ENCODE measurements around the gene ARL14. TPM values are rescaled to one million over a fixed set of nuclear protein-coding genes. Genes with fewer than 3 reads are reported as not detected.
A peak's percentile ranks its signal among the peaks of the same experiment; 100 is the strongest.

The ARL14 gene
- total and polyA plus RNA-seq, 2 donors (not counting 1 experiment from before 2014, with no cell fraction given) = not detected

DNA sequence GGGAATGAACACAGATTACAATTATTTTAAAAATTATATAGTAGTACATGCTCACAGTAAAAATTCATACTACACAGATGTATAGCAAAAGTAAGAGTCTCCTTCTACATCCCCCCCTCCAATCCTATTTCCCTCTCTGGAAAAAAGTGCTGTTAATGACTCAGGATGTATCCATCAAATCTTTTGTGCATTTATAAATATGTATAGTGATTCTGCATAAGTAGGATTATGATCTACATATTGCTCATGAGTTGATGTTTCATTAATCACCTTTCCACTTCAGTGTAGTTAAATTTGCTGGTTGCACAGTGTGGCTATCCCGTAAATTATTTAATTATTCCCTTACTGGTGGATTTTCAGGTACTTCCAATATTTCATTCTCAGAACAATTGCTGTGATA is 25.3 kb downstream of the ARL14 start:
- Histone ChIP-seq H3K27ac (ENCODE audit: insufficient read depth, low read length) (no peak overlapping the region), H3K27me3 (ENCODE audit: control insufficient read depth, insufficient read depth, low read length) (no peaks in the 10 kb centered on the region), H3K36me3 (ENCODE audit: control insufficient read depth, insufficient read depth, low read length) (no peaks in the 10 kb centered on the region), H3K9ac (ENCODE audit: insufficient read depth, low read length) (no peak overlapping the region), H3K4me3 (replicated peaks in 1 of 4; ENCODE audit: control extremely low read depth in 1 of 4, insufficient read depth in 1 of 4, low read depth in 3 of 4, low read length in 4 of 4) (no peak overlapping the region), H3K4me1 (ENCODE audit: control insufficient read depth, extremely low read depth, insufficient read depth, low read length) (no peaks in the 10 kb centered on the region), H3K79me2 (ENCODE audit: control insufficient read depth, insufficient read depth, low read length) (no peaks in the 10 kb centered on the region), H3K4me2 (ENCODE audit: extremely low read depth, insufficient read depth, low read length) (no peak overlapping the region), H3K9me3 (ENCODE audit: control insufficient read depth, insufficient read depth, low read depth, low read length) (no peaks in the 10 kb centered on the region), H4K20me1 (ENCODE audit: control insufficient read depth, extremely low read depth, insufficient read depth, low read length) (no peaks in the 10 kb centered on the region), H2AFZ (ENCODE audit: low read length) (no peak overlapping the region)
- no peak for TF ChIP-seq EZH2 (IDR thresholded peaks at IDR 0.05; ENCODE audit: low read length, missing control alignments)
- TF ChIP-seq, protein P1, sequence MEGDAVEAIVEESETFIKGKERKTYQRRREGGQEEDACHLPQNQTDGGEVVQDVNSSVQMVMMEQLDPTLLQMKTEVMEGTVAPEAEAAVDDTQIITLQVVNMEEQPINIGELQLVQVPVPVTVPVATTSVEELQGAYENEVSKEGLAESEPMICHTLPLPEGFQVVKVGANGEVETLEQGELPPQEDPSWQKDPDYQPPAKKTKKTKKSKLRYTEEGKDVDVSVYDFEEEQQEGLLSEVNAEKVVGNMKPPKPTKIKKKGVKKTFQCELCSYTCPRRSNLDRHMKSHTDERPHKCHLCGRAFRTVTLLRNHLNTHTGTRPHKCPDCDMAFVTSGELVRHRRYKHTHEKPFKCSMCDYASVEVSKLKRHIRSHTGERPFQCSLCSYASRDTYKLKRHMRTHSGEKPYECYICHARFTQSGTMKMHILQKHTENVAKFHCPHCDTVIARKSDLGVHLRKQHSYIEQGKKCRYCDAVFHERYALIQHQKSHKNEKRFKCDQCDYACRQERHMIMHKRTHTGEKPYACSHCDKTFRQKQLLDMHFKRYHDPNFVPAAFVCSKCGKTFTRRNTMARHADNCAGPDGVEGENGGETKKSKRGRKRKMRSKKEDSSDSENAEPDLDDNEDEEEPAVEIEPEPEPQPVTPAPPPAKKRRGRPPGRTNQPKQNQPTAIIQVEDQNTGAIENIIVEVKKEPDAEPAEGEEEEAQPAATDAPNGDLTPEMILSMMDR (conservative IDR thresholded peaks at IDR 0.05 in 1 of 2, IDR thresholded peaks at IDR 0.05 in 1 of 2; ENCODE audit: low read depth in 1 of 2, low read length in 2 of 2) = no peak
- no peak for DNase-seq (ENCODE audit: low read depth in 2 of 2)

DNA sequence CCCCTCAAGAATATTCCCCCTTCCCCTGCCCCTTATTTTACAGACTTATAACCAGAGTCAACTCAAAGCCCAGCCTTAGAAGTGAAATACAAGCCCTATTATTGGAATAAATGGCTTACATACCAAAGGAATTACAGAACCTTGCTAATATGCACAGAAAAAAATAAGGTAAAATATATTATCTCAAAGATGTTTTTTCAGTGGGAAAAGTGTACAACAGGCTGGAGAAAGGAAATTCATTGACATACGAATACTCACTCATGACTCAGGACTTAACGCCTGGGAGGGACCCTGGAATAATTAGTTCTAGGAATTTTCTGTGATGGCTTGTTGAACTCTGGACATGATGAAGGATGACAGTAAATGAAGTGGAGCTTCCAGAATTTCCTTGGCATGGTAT is 27.0 kb downstream of the ARL14 start:
- Histone ChIP-seq H3K4me3 (replicated peaks in 1 of 4; ENCODE audit: control extremely low read depth in 1 of 4, insufficient read depth in 1 of 4, low read depth in 3 of 4, low read length in 4 of 4) (no peak overlapping the region), H3K36me3 (ENCODE audit: control insufficient read depth, insufficient read depth, low read length) (no peaks in the 10 kb centered on the region), H3K79me2 (ENCODE audit: control insufficient read depth, insufficient read depth, low read length) (no peaks in the 10 kb centered on the region), H3K27me3 (ENCODE audit: control insufficient read depth, insufficient read depth, low read length) (no peaks in the 10 kb centered on the region), H3K9ac (ENCODE audit: insufficient read depth, low read length) (no peak overlapping the region), H3K4me2 (ENCODE audit: extremely low read depth, insufficient read depth, low read length) (no peak overlapping the region), H3K27ac (ENCODE audit: insufficient read depth, low read length) (no peak overlapping the region), H3K9me3 (ENCODE audit: control insufficient read depth, insufficient read depth, low read depth, low read length) (no peaks in the 10 kb centered on the region), H3K4me1 (ENCODE audit: control insufficient read depth, extremely low read depth, insufficient read depth, low read length) (no peaks in the 10 kb centered on the region), H4K20me1 (ENCODE audit: control insufficient read depth, extremely low read depth, insufficient read depth, low read length) (no peaks in the 10 kb centered on the region), H2AFZ (ENCODE audit: low read length) (no peak overlapping the region)
- TF ChIP-seq EZH2 (IDR thresholded peaks at IDR 0.05; ENCODE audit: low read length, missing control alignments) = no peak
- TF ChIP-seq, protein P1 (conservative IDR thresholded peaks at IDR 0.05 in 1 of 2, IDR thresholded peaks at IDR 0.05 in 1 of 2; ENCODE audit: low read depth in 1 of 2, low read length in 2 of 2) = no peak
- peak in 1 of 2 donors; percentile 66 for DNase-seq (ENCODE audit: low read depth in 2 of 2)

DNA sequence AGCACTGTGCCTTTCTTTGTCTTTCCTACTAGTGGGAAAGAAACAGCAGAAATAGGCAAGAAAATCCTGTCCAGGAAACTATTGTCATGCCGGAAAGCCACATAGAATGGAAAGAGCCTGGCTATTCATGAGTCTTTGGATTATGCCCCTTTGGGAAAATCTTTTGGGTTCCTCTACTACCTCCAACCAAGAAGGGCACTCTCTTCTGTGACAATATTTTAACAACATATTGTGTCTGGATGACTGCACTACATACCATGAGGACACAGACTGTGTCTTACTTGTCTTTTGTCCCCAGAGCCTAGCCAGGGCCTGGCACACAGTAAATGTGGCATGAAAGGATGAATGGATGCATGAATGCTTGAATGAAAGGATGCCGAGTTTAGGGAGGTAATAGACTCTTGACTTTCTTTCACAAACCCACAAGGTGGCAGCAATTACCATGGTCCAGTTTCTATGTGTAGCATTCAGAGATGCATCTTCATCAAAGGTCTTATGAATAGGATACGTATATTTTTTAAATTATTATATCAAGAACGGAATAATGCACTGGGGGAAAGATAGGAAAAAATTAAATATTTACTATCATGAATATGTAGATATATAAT is 30.3 kb downstream of the ARL14 start:
- H2AFZ ChIP-seq (ENCODE audit: low read length) = no peak overlapping the region
- H3K36me3 ChIP-seq (ENCODE audit: control insufficient read depth, insufficient read depth, low read length) = no peaks in the 10 kb centered on the region
- TF ChIP-seq EZH2 (IDR thresholded peaks at IDR 0.05; ENCODE audit: low read length, missing control alignments) = no peak
- TF ChIP-seq, protein P1 (conservative IDR thresholded peaks at IDR 0.05 in 1 of 2, IDR thresholded peaks at IDR 0.05 in 1 of 2; ENCODE audit: low read depth in 1 of 2, low read length in 2 of 2) = peak; percentile 53 to 56
- no peaks in the 10 kb centered on the region for H4K20me1 ChIP-seq (ENCODE audit: control insufficient read depth, extremely low read depth, insufficient read depth, low read length)
- no peak overlapping the region for H3K27ac ChIP-seq (ENCODE audit: insufficient read depth, low read length)
- DNase-seq (ENCODE audit: low read depth in 2 of 2) = peak; percentile 45 to 71
- H3K9ac ChIP-seq (ENCODE audit: insufficient read depth, low read length) = no peak overlapping the region
- H3K79me2 ChIP-seq (ENCODE audit: control insufficient read depth, insufficient read depth, low read length) = no peaks in the 10 kb centered on the region
- no peak overlapping the region for H3K4me3 ChIP-seq (replicated peaks in 1 of 4; ENCODE audit: control extremely low read depth in 1 of 4, insufficient read depth in 1 of 4, low read depth in 3 of 4, low read length in 4 of 4)
- no peak overlapping the region for H3K4me2 ChIP-seq (ENCODE audit: extremely low read depth, insufficient read depth, low read length)
- H3K4me1 ChIP-seq (ENCODE audit: control insufficient read depth, extremely low read depth, insufficient read depth, low read length) = no peaks in the 10 kb centered on the region
- H3K27me3 ChIP-seq (ENCODE audit: control insufficient read depth, insufficient read depth, low read length) = no peaks in the 10 kb centered on the region
- no peaks in the 10 kb centered on the region for H3K9me3 ChIP-seq (ENCODE audit: control insufficient read depth, insufficient read depth, low read depth, low read length)
